ENCODE measurements around the gene PKD2.

Gene PKD2

DNA sequence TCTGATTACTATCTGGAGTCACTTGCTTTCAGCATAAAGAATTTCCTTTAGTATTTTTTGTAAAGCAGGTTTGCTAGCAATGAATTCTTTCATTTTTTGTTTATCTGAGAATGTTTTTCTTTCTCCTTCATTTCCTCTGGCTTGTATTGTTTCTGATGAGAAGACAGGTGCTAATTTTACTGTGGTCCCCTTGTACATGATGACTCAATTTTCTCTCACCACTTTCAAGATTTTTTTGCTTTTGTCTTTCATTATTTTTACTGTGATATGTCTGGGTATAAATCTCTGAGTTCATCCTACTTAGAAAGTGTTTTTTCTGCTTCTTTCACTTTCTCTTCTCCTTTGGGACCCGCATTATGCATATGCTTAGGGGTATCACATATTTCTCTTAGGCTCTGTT is 62.6 kb downstream of the PKD2 start:
- no peak for DNase-seq (ENCODE audit: low read depth)
- TF ChIP-seq CTCF (IDR thresholded peaks at IDR 0.05; ENCODE audit: insufficient read depth, low read depth, low read length, missing control alignments) = no peak
- H3K4me3 ChIP-seq (ENCODE audit: low read depth, low read length) = no peak overlapping the region

- TF ChIP-seq CTCF (IDR thresholded peaks at IDR 0.05; ENCODE audit: insufficient read depth, low read depth, low read length, missing control alignments) = no peak
- no peak for DNase-seq (ENCODE audit: low read depth)
- H3K4me3 ChIP-seq (ENCODE audit: low read depth, low read length) = no peak overlapping the region
Measured at GRCh38 chr4:88075336-88075735, 67.9 kb downstream of the PKD2 start.

DNA sequence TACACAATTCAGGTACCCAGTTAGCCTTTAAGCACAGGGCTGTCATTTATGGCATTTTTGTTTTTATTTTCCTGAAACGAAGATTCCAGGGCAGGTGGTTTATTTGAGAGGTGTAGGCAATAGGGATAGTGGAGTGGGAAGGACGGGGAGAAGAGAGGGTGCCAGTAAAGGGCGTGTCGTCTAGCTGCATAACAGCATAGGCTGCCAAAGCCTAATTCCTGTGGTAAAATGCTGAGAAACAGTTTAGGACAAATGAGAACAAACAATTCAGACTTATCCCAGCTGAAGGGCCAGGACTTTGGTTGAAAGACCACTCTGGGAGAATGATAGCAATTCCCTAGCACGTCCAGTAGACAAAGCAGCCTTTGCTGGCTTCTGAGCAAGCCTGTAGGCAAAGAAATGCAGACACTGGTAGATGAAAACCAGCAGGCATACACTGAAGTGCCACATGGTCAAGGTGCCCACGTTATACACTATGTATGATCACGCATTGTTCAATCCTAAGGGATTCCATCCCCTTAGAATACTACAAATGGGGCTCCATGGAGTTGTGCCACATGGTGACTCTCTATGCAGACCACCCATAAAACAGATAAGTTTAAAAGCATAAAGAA is 70.6 kb downstream of the PKD2 start:
- TF ChIP-seq CTCF (IDR thresholded peaks at IDR 0.05; ENCODE audit: insufficient read depth, low read depth, low read length, missing control alignments) = no peak
- no peak for DNase-seq (ENCODE audit: low read depth)
- no peak overlapping the region for H3K4me3 ChIP-seq (ENCODE audit: low read depth, low read length)

GRCh38 chr4:88078579-88078978 is 71.1 kb downstream of the PKD2 start:
- TF ChIP-seq CTCF (IDR thresholded peaks at IDR 0.05; ENCODE audit: insufficient read depth, low read depth, low read length, missing control alignments) = no peak
- DNase-seq (ENCODE audit: low read depth) = no peak
- no peak overlapping the region for H3K4me3 ChIP-seq (ENCODE audit: low read depth, low read length)

DNA sequence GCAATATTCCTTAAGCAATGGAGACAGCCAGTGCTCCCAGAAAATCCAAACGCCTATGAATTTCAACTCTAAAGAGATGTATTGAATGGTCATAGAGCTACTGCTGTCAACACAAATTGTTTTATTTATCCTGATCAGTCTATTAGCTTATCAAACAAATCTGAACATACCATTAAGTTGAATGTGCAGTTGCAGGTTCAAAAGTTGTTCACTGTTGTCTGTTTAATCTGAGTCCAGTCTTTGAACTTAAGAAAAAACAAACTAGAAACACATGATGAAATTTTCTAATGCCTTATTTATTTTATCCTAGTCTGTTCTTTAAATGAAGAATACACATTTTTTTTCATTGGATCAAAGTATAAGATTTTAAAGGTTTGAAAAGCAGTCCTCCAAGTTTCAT is 73.2 kb downstream of the PKD2 start:
- no peak for TF ChIP-seq CTCF (IDR thresholded peaks at IDR 0.05; ENCODE audit: insufficient read depth, low read depth, low read length, missing control alignments)
- no peak for DNase-seq (ENCODE audit: low read depth)
- no peak overlapping the region for H3K4me3 ChIP-seq (ENCODE audit: low read depth, low read length)

DNA sequence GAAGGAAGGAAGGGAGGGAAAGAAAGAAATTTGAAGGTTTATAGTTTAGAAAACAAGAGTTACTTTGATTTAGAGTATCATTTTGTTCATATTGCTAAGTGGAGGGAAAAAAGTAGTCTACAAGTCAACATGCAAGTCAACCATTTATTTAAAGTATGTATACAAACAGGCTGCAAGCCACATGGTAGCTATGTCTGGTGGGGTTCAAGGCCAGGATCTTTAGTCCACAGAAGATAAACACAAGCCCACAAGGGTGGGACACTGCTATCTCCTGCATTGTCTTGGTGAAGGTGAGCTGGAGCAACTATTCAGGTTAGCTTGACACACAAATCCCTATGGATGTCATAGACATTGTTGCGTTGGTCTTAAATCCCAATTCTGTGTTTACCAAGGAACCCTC is 79.6 kb downstream of the PKD2 start:
- no peak for DNase-seq (ENCODE audit: low read depth)
- no peak overlapping the region for H3K4me3 ChIP-seq (ENCODE audit: low read depth, low read length)
- no peak for TF ChIP-seq CTCF (IDR thresholded peaks at IDR 0.05; ENCODE audit: insufficient read depth, low read depth, low read length, missing control alignments)

- DNase-seq (ENCODE audit: low read depth) = no peak
- no peak overlapping the region for H3K4me3 ChIP-seq (ENCODE audit: low read depth, low read length)
- no peak for TF ChIP-seq CTCF (IDR thresholded peaks at IDR 0.05; ENCODE audit: insufficient read depth, low read depth, low read length, missing control alignments)
Measured at GRCh38 chr4:88090898-88091297, 83.5 kb downstream of the PKD2 start.

All from GM12865 (cell line).